AG09309 (cell line): ENCODE data around the gene FHAD1.

ENCODE experiments used
- DNase-seq: peaks from one replicate; pipeline ENCODE4 v3.0.0-alpha.2; 2010; ENCODE audit warnings: low read depth
- H3K4me3 ChIP-seq: 2 replicates; pipeline ENCODE4 v1.5.1; 2011; ENCODE audit warnings: mild to moderate bottlenecking, low read depth, low read length, moderate library complexity; ENCODE audit not compliant: control insufficient read depth
- CTCF ChIP-seq: IDR thresholded peaks from 2 replicates; pipeline ENCODE4 v1.5.1; 2011; ENCODE audit warnings: mild to moderate bottlenecking, low read depth, low read length, inconsistent platforms; ENCODE audit not compliant: insufficient read depth, control insufficient read depth; ENCODE audit errors: missing control alignments

The FHAD1 gene

DNA sequence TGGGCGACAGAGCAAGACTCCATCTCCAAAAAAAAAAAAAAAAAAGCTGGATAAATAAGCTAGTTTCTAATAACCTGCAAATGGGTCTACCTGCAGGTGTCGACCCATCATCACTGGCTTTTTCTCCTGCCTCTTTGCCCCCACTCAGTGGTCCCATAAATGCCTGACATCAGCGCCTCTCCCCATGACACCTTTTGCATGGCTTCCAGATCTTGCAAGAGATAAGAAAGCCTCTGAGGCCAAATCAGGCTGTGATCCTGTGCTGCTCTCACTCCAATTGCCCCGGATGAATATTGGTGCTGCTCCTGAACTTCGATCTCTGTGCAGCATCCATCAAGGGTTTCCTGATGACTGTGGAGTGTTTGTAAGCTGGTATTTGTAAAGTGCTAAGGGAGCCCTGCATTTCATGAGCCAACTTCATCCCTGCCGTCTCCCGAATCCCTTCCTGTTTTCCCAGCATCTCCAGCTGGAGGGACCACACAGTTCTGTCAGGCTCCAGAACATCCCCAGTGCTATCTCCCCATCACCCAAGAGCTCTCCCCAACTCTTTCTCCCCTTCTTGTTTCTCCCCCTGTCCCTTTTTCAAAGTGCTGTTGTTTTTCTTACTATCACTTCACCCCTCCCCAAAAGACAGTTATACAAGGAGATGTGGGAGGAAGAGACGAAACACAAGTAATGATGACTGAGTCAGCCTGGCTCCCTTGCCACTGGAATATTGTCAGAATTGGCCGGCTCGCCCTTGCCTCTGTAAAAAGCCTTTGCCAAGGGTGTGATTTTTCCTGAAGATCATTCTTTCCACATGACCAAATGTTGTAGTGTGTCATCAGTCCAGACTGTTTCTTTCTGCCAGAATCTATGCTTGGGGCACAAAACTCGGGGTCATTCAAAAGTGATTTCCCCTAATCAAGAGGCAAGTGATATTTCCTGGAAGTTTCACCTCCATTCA, 159.9 kb downstream of the FHAD1 start:
- no peak for TF ChIP-seq CTCF
- peak; percentile 67 for DNase-seq
- no peak overlapping the region for H3K4me3 ChIP-seq

GRCh38 chr1:15407580-15407979, 160.6 kb downstream of the FHAD1 start:
- no peak for DNase-seq
- TF ChIP-seq CTCF: no peak
- no peak overlapping the region for H3K4me3 ChIP-seq

DNA sequence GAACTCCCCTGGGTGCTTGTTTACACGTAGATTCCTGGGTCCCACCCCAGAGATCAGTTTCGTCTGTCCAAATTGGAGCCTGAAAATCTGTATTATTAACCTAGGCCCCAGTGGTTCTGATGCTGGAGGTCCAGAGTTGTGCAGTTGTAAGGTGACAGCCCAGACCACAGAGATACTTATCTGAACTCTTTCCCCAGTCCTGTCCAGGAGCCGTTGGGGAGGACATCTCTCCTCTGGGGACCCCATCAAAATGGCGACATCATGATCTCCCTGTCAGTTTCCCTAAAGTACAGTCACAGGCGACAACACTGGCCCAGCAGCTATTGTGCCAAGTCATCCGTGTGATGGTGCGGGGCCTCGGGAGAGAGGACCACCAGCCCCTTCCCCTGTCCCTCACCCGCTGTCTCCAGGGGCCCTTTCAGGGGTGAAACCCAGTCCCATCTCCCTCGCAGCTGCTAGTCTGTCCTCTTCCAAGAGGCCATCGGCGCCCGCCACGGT, 161.9 kb downstream of the FHAD1 start:
- no peak for TF ChIP-seq CTCF
- DNase-seq: no peak

GRCh38 chr1:15409388-15410222, 162.6 kb downstream of the FHAD1 start, which contains the start of gene EFHD2:
EFHD2 (plus strand) TSS chr1:15409888; CDS start chr1:15409972, 84 bp downstream.
- DNase-seq: no peak
- TF ChIP-seq CTCF: no peak
- peak within 1 kb of the TSS; percentile 85 for H3K4me3 ChIP-seq

More for the DNA sequence above, 161.9 kb downstream of the FHAD1 start:
- no peak overlapping the region; the same call in 1 of the 2 replicates for H3K4me3 ChIP-seq

GRCh38 chr1:15410223-15410883, 163.3 kb downstream of the FHAD1 start:
- no peak for DNase-seq
- peak overlapping the region; percentile 85 for H3K4me3 ChIP-seq
- no peak for TF ChIP-seq CTCF

- no peak for DNase-seq
- no peak for TF ChIP-seq CTCF
- peak overlapping the region; percentile 85 for H3K4me3 ChIP-seq
These were observed 163.8 kb downstream of the FHAD1 start for GRCh38 chr1:15410884-15411245.
